Endothelial cell (in vitro differentiated cells): ENCODE measurements around the gene TRIO. TPM values are rescaled to one million over a fixed set of nuclear protein-coding genes. Genes with fewer than 3 reads are reported as not detected.

Experiments used
- DNase-seq: peaks from one replicate; pipeline ENCODE4 v3.0.0; 2021; ENCODE audit warnings: low spot score
- H3K27ac Mint-ChIP-seq: one replicate; pipeline ENCODE4 v1.8.0; 2021; ENCODE audit warnings: mixed read lengths, inconsistent platforms; ENCODE audit not compliant: unreplicated experiment
- H3K27me3 Mint-ChIP-seq: one replicate; pipeline ENCODE4 v1.8.0; 2021; ENCODE audit warnings: mild to moderate bottlenecking, moderate library complexity, mixed read lengths, inconsistent platforms; ENCODE audit not compliant: unreplicated experiment
- H3K36me3 Mint-ChIP-seq: one replicate; pipeline ENCODE4 v1.8.0; 2021; ENCODE audit warnings: mild to moderate bottlenecking, low read depth, mixed read lengths, inconsistent platforms; ENCODE audit not compliant: unreplicated experiment
- H3K4me1 Mint-ChIP-seq: one replicate; pipeline ENCODE4 v1.8.0; 2021; ENCODE audit warnings: mild to moderate bottlenecking, mixed read lengths, inconsistent platforms; ENCODE audit not compliant: unreplicated experiment
- H3K4me3 Mint-ChIP-seq: one replicate; pipeline ENCODE4 v1.8.0; 2021; ENCODE audit warnings: mild to moderate bottlenecking, mixed read lengths, inconsistent platforms; ENCODE audit not compliant: unreplicated experiment
- H3K9me3 Mint-ChIP-seq: one replicate; pipeline ENCODE4 v1.8.0; 2021; ENCODE audit warnings: mixed read lengths, inconsistent platforms; ENCODE audit not compliant: unreplicated experiment
- total RNA-seq: library from RNA; stranded (reverse); fragmentation: NEBNext Ultra II Directional; extraction: Animal tissue kit (Norgen Biotek cat#: 25700); gene quantifications from one replicate; pipeline ENCODE4 v1.2.1, GENCODE V29; 2021; ENCODE audit not compliant: unreplicated experiment
- TF ChIP-seq, protein P1 (sequence below): fragments of 200-600 bp; sonication (generic); IDR thresholded peaks from one replicate; pipeline ENCODE4 v1.5.0; 2021; ENCODE audit warnings: antibody characterized with exemption; ENCODE audit not compliant: unreplicated experiment

The TRIO gene
- total RNA-seq, 1 donor from 2014 or later = 229 TPM

DNA sequence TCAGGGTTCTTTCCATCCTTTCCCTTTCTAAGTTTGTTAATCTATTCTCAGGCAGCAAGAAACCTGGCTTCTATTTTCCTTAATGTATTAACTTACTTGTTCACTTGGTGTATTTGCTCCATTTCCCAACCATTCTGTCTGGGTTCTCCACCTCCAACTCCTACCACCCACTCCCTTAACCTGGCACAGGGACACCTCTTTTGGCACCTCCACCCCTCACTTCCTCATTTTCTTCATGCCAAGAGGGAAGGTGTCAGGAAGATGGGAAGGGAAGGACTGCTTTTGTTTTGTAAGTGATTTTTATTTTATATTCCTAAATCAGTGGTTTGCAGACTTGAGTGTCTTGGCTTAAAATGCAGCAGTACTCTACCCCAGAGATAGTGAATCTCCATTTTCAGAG, 166.1 kb downstream of the TRIO start:
- no peak overlapping the region for H3K4me3 Mint-ChIP-seq
- peak overlapping the region; percentile 74 for H3K27ac Mint-ChIP-seq
- DNase-seq = no peak
- no peaks in the 10 kb centered on the region for H3K9me3 Mint-ChIP-seq
- TF ChIP-seq, protein P1, sequence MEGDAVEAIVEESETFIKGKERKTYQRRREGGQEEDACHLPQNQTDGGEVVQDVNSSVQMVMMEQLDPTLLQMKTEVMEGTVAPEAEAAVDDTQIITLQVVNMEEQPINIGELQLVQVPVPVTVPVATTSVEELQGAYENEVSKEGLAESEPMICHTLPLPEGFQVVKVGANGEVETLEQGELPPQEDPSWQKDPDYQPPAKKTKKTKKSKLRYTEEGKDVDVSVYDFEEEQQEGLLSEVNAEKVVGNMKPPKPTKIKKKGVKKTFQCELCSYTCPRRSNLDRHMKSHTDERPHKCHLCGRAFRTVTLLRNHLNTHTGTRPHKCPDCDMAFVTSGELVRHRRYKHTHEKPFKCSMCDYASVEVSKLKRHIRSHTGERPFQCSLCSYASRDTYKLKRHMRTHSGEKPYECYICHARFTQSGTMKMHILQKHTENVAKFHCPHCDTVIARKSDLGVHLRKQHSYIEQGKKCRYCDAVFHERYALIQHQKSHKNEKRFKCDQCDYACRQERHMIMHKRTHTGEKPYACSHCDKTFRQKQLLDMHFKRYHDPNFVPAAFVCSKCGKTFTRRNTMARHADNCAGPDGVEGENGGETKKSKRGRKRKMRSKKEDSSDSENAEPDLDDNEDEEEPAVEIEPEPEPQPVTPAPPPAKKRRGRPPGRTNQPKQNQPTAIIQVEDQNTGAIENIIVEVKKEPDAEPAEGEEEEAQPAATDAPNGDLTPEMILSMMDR = no peak
- peaks cover 12% of the 10 kb centered on the region for H3K4me1 Mint-ChIP-seq
- peaks cover 32% of the 10 kb centered on the region for H3K36me3 Mint-ChIP-seq
- peaks cover 5% of the 10 kb centered on the region for H3K27me3 Mint-ChIP-seq

DNA sequence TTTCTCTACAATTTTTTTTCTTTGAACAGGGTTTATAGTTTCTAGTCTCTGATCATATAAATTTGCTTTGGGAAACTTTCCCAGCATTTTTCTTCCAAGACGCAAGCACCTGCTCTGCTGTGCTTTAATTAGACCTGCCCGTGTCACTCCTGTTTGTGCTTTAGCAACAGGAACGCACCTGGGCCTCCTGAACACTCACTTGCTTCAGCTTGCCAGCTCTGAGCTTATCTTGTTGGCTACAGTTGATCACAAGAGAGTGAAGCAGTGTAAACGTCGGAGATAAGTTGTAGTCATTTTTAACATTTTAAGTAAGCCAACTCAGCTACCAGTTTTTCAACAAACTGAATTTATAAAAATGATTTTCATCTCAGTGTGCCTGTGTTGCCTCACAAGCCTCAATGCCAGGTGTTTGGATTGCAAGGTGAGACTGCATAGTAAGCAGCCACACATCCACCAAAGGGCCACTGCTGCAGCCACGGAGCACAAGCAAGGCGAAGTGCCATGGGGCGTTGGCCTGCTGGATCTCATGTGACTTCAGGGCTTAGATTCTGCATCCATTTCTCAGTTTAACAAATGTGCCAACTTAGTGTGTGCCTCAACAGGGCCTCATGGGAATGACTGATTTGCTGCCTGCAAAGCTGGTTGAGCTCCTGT, 166.9 kb downstream of the TRIO start:
- Mint-ChIP-seq H3K4me1 (peaks cover 12% of the 10 kb centered on the region), H3K36me3 (peaks cover 35% of the 10 kb centered on the region), H3K9me3 (no peaks in the 10 kb centered on the region), H3K27me3 (peaks cover 7% of the 10 kb centered on the region), H3K4me3 (peak overlapping the region; percentile 38), H3K27ac (no peak overlapping the region)
- TF ChIP-seq, protein P1 = no peak
- no peak for DNase-seq

DNA sequence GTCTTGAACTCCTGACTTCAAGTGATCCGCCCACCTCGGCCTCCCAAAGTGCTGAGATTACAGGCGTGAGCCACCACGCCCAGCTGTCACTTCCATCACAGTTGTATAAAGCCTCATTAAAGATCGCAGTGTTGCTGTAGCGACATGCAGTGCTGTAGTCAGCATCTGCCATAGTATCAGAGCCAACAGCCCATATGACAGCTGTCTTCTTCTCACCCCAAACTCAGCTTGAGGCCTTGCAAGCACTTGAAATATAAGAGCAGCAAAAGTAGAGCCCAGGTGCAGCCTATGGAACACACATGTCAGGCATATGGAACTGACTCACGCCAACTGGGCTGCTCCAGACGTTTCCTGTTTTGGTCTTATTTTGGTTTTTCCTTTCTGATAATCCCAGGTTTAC, 167.8 kb downstream of the TRIO start:
- Mint-ChIP-seq H3K4me3 (no peak overlapping the region), H3K27ac (no peak overlapping the region), H3K9me3 (no peaks in the 10 kb centered on the region), H3K36me3 (peaks cover 35% of the 10 kb centered on the region), H3K4me1 (peaks cover 12% of the 10 kb centered on the region), H3K27me3 (peaks cover 7% of the 10 kb centered on the region)
- TF ChIP-seq, protein P1 = no peak
- no peak for DNase-seq

DNA sequence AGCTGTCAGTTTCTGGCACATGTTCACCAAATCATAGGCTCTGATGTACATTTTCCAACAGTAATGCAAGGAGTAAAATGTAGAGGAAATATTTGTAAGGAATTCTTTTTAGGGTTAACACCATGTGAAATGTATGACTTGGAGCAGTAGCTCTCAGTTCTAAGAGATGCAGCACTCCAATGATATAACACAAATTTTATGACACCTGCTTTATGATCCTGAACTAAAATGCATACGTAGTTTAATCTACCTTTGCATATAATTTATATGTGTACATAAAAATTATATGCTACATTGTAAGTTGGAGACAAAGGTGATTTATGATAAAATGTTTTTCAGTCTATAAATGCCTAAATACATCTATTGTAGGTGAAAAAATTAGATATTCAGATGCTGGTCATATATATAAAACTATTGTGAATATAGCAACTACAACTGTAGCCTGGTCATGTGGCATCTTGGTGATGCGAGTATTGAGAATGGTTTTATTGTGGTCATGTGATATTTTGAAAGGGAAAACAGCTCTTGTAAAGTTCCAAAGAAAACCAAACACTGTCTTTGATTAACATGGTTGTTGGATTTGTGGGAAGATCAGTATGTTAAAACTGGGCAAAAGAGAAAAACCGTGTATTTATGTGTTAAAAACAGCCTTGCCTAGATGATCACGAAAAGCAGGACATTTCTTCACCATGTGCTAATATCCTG, 171.0 kb downstream of the TRIO start:
- Mint-ChIP-seq H3K27ac (no peak overlapping the region), H3K4me1 (peaks cover 6% of the 10 kb centered on the region), H3K36me3 (peaks cover 23% of the 10 kb centered on the region)

More for the DNA sequence above, 171.0 kb downstream of the TRIO start:
- H3K9me3 Mint-ChIP-seq = no peaks in the 10 kb centered on the region
- peaks cover 5% of the 10 kb centered on the region for H3K27me3 Mint-ChIP-seq
- TF ChIP-seq, protein P1 = no peak
- no peak overlapping the region for H3K4me3 Mint-ChIP-seq
- DNase-seq = no peak
